ENCODE data around the gene SCML1.
"Not testable (repeated sequence)": the region's sequence is repeated elsewhere in the genome, so short reads cannot be mapped to it uniquely, and the experiment has no call there.

Gene SCML1

GRCh38 chrX:17738737-17739535 is 1.6 kb downstream of the SCML1 start:
- no peak for DNase-seq (ENCODE audit: low spot score)

- no peak for DNase-seq (ENCODE audit: low spot score)
These were observed 3.1 kb downstream of the SCML1 start for GRCh38 chrX:17740137-17741122.

- no peak for DNase-seq (ENCODE audit: low spot score)
These were observed 3.8 kb downstream of the SCML1 start for GRCh38 chrX:17741123-17741511.

GRCh38 chrX:17743913-17744312 is 6.6 kb downstream of the SCML1 start:
- DNase-seq (ENCODE audit: low spot score), result no peak

- DNase-seq (ENCODE audit: low spot score), result peak; percentile 6
These were observed 7.7 kb downstream of the SCML1 start for GRCh38 chrX:17744896-17745523.

GRCh38 chrX:17747692-17748091 is 10.4 kb downstream of the SCML1 start:
- no peak for DNase-seq (ENCODE audit: low spot score)

GRCh38 chrX:17748684-17749083 is 11.4 kb downstream of the SCML1 start:
- no peak for DNase-seq (ENCODE audit: low spot score)

- no peak for DNase-seq (ENCODE audit: low spot score)
These were observed 13.1 kb downstream of the SCML1 start for GRCh38 chrX:17750436-17750835.

GRCh38 chrX:17758382-17758781 is 21.1 kb downstream of the SCML1 start:
- DNase-seq (ENCODE audit: low spot score), result no peak

- DNase-seq (ENCODE audit: low spot score), result no peak
These were observed 22.7 kb downstream of the SCML1 start for GRCh38 chrX:17759990-17760389.

- DNase-seq (ENCODE audit: low spot score), result no peak
These were observed 30.4 kb downstream of the SCML1 start for GRCh38 chrX:17767734-17768133.

- no peak for DNase-seq (ENCODE audit: low spot score)
These were observed 31.7 kb downstream of the SCML1 start for GRCh38 chrX:17768997-17769396.

- no peak for DNase-seq (ENCODE audit: low spot score)
These were observed 32.5 kb downstream of the SCML1 start for GRCh38 chrX:17769701-17770269.

GRCh38 chrX:17773221-17773876 is 36.1 kb downstream of the SCML1 start:
- no peak for DNase-seq (ENCODE audit: low spot score)

- DNase-seq (ENCODE audit: low spot score), result no peak
These were observed 36.8 kb downstream of the SCML1 start for GRCh38 chrX:17774053-17774452.

- DNase-seq (ENCODE audit: low spot score), result no peak
These were observed 41.7 kb downstream of the SCML1 start for GRCh38 chrX:17778997-17779396.

GRCh38 chrX:17779434-17779833 is 42.1 kb downstream of the SCML1 start:
- DNase-seq (ENCODE audit: low spot score), result no peak

GRCh38 chrX:17786554-17787347 is 49.5 kb downstream of the SCML1 start:
- DNase-seq (ENCODE audit: low spot score), result not testable (repeated sequence)

GRCh38 chrX:17787557-17787956 is 50.3 kb downstream of the SCML1 start:
- DNase-seq (ENCODE audit: low spot score), result no peak

GRCh38 chrX:17788439-17788838 is 51.1 kb downstream of the SCML1 start:
- peak; percentile 9 for DNase-seq (ENCODE audit: low spot score)
